Measurements from ENCODE around the gene EHHADH.

DNA sequence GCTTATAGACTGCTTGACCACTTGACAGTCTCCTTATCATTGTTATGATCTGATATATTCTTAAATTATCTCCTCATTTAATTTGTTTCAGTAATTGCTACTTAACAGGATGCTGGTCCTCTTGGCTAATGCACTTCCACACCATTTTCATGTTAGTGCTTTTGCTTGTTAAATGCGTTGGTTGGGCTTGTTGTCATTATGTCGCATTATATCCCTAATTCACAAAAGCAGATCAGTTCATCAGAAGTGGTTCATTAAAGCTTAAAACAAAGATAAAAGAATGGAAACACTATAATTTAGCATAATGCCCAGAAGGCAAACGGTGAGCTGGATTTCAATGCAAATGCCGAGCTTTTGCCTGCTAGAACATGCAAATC lies 17.1 kb upstream of the EHHADH start:
- TF ChIP-seq, protein P1, sequence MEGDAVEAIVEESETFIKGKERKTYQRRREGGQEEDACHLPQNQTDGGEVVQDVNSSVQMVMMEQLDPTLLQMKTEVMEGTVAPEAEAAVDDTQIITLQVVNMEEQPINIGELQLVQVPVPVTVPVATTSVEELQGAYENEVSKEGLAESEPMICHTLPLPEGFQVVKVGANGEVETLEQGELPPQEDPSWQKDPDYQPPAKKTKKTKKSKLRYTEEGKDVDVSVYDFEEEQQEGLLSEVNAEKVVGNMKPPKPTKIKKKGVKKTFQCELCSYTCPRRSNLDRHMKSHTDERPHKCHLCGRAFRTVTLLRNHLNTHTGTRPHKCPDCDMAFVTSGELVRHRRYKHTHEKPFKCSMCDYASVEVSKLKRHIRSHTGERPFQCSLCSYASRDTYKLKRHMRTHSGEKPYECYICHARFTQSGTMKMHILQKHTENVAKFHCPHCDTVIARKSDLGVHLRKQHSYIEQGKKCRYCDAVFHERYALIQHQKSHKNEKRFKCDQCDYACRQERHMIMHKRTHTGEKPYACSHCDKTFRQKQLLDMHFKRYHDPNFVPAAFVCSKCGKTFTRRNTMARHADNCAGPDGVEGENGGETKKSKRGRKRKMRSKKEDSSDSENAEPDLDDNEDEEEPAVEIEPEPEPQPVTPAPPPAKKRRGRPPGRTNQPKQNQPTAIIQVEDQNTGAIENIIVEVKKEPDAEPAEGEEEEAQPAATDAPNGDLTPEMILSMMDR (IDR thresholded peaks at IDR 0.05) = no peak
- TF ChIP-seq NFYB (CRISPR knock-in tag; conservative IDR thresholded peaks at IDR 0.05; ENCODE audit: low read depth) = no peak
- TF ChIP-seq, protein P2, sequence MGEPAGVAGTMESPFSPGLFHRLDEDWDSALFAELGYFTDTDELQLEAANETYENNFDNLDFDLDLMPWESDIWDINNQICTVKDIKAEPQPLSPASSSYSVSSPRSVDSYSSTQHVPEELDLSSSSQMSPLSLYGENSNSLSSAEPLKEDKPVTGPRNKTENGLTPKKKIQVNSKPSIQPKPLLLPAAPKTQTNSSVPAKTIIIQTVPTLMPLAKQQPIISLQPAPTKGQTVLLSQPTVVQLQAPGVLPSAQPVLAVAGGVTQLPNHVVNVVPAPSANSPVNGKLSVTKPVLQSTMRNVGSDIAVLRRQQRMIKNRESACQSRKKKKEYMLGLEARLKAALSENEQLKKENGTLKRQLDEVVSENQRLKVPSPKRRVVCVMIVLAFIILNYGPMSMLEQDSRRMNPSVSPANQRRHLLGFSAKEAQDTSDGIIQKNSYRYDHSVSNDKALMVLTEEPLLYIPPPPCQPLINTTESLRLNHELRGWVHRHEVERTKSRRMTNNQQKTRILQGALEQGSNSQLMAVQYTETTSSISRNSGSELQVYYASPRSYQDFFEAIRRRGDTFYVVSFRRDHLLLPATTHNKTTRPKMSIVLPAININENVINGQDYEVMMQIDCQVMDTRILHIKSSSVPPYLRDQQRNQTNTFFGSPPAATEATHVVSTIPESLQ (CRISPR knock-in tag; IDR thresholded peaks at IDR 0.05) = no peak
- TF ChIP-seq, protein P3, sequence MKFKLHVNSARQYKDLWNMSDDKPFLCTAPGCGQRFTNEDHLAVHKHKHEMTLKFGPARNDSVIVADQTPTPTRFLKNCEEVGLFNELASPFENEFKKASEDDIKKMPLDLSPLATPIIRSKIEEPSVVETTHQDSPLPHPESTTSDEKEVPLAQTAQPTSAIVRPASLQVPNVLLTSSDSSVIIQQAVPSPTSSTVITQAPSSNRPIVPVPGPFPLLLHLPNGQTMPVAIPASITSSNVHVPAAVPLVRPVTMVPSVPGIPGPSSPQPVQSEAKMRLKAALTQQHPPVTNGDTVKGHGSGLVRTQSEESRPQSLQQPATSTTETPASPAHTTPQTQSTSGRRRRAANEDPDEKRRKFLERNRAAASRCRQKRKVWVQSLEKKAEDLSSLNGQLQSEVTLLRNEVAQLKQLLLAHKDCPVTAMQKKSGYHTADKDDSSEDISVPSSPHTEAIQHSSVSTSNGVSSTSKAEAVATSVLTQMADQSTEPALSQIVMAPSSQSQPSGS (CRISPR knock-in tag; IDR thresholded peaks at IDR 0.05; ENCODE audit: borderline replicate concordance, low read depth) = no peak
- TF ChIP-seq, protein P4, sequence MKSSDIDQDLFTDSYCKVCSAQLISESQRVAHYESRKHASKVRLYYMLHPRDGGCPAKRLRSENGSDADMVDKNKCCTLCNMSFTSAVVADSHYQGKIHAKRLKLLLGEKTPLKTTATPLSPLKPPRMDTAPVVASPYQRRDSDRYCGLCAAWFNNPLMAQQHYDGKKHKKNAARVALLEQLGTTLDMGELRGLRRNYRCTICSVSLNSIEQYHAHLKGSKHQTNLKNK (CRISPR knock-in tag; IDR thresholded peaks at IDR 0.05) = no peak
- TF ChIP-seq, protein P5, sequence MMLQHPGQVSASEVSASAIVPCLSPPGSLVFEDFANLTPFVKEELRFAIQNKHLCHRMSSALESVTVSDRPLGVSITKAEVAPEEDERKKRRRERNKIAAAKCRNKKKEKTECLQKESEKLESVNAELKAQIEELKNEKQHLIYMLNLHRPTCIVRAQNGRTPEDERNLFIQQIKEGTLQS (CRISPR knock-in tag; conservative IDR thresholded peaks at IDR 0.05) = no peak
- TF ChIP-seq, protein P6, sequence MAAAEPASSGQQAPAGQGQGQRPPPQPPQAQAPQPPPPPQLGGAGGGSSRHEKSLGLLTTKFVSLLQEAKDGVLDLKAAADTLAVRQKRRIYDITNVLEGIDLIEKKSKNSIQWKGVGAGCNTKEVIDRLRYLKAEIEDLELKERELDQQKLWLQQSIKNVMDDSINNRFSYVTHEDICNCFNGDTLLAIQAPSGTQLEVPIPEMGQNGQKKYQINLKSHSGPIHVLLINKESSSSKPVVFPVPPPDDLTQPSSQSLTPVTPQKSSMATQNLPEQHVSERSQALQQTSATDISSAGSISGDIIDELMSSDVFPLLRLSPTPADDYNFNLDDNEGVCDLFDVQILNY (CRISPR knock-in tag; IDR thresholded peaks at IDR 0.05) = no peak
- TF ChIP-seq, protein P7, sequence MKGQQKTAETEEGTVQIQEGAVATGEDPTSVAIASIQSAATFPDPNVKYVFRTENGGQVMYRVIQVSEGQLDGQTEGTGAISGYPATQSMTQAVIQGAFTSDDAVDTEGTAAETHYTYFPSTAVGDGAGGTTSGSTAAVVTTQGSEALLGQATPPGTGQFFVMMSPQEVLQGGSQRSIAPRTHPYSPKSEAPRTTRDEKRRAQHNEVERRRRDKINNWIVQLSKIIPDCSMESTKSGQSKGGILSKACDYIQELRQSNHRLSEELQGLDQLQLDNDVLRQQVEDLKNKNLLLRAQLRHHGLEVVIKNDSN (CRISPR knock-in tag; IDR thresholded peaks at IDR 0.05) = no peak
